Measurements from ENCODE around the gene RNF152. TPM values are rescaled to one million over a fixed set of nuclear protein-coding genes. Genes with fewer than 3 reads are reported as not detected.
"Not testable (repeated sequence)": the region's sequence is repeated elsewhere in the genome, so short reads cannot be mapped to it uniquely, and the experiment has no call there.

RNF152 gene
- total RNA-seq, 1 donor from 2014 or later, result 7.7 TPM

GRCh38 chr18:61815885-61816470 is 76.8 kb downstream of the RNF152 start:
- ATAC-seq, result no peak

GRCh38 chr18:61808286-61808685 is 84.5 kb downstream of the RNF152 start:
- ATAC-seq, result no peak

GRCh38 chr18:61803393-61803792 is 89.4 kb downstream of the RNF152 start:
- ATAC-seq, result no peak

GRCh38 chr18:61797696-61798590 is 94.9 kb downstream of the RNF152 start:
- ATAC-seq, result no peak

- no peak for ATAC-seq
Measured at GRCh38 chr18:61791031-61791430, 101.8 kb downstream of the RNF152 start.

GRCh38 chr18:61787011-61787670 is 105.7 kb downstream of the RNF152 start:
- not testable (repeated sequence) for ATAC-seq

GRCh38 chr18:61785588-61785987 is 107.2 kb downstream of the RNF152 start:
- ATAC-seq, result no peak

GRCh38 chr18:61784834-61785233 is 108.0 kb downstream of the RNF152 start:
- no peak for ATAC-seq

GRCh38 chr18:61782545-61782944 is 110.3 kb downstream of the RNF152 start:
- no peak for ATAC-seq

GRCh38 chr18:61776201-61776600 is 116.6 kb downstream of the RNF152 start:
- ATAC-seq, result not testable (repeated sequence)

- no peak for ATAC-seq
Measured at GRCh38 chr18:61774846-61775245, 118.0 kb downstream of the RNF152 start.

- ATAC-seq, result no peak
Measured at GRCh38 chr18:61772293-61772848, 120.4 kb downstream of the RNF152 start.

- ATAC-seq, result no peak
Measured at GRCh38 chr18:61771861-61772260, 120.9 kb downstream of the RNF152 start.

GRCh38 chr18:61770279-61770678 is 122.5 kb downstream of the RNF152 start:
- ATAC-seq, result no peak

GRCh38 chr18:61766266-61766884 is 126.4 kb downstream of the RNF152 start:
- no peak for ATAC-seq

- no peak for ATAC-seq
Measured at GRCh38 chr18:61765097-61765496, 127.7 kb downstream of the RNF152 start.

- ATAC-seq, result no peak
Measured at GRCh38 chr18:61764381-61764780, 128.4 kb downstream of the RNF152 start.

- no peak for ATAC-seq
Measured at GRCh38 chr18:61761875-61762274, 130.9 kb downstream of the RNF152 start.

All from esophagus mucosa (tissue), 1 donor.